Mucosa of descending colon (tissue), 3 donors: ENCODE results near the gene WWP2. TPM values are rescaled to one million over a fixed set of nuclear protein-coding genes. Genes with fewer than 3 reads are reported as not detected.

Experiments used
- ATAC-seq: fragments of 200-7000 bp; cut with Tn5 transposase; one replicate; pipeline ENCODE4 v1.9.1; 2020; ENCODE audit warnings: mild to moderate bottlenecking, moderate library complexity
- DNase-seq, 3 donors: peaks; one replicate each; pipeline ENCODE4 v3.0.0-alpha.2; 2020
- H3K36me3 ChIP-seq: fragments of 200-600 bp; one replicate; pipeline ENCODE4 v1.8.0; 2021; ENCODE audit warnings: low read depth, mild to moderate bottlenecking
- H3K4me1 ChIP-seq: fragments of 200-600 bp; one replicate; pipeline ENCODE4 v1.8.0; 2021; ENCODE audit warnings: low read depth, mild to moderate bottlenecking
- H3K4me3 ChIP-seq: fragments of 200-600 bp; one replicate; pipeline ENCODE4 v1.8.0; 2021; ENCODE audit warnings: mild to moderate bottlenecking
- H3K9me3 ChIP-seq: fragments of 200-600 bp; one replicate; pipeline ENCODE4 v1.8.0; 2021; ENCODE audit warnings: mild to moderate bottlenecking
- CTCF ChIP-seq: fragments of 200-600 bp; IDR thresholded peaks from one replicate; pipeline ENCODE4 v1.8.0; 2022; ENCODE audit warnings: antibody characterized with exemption, mild to moderate bottlenecking
- intact Hi-C, 2 donors: fragments of 100-400 bp; cut with DNase I in 1 of 2; cut with micrococcal nuclease in 1 of 2; formaldehyde crosslinking; loops; one replicate each; pipeline versions ENCODE4 v1.11.0 to v1.11.1; 2022; cut with DNase I, micrococcal nuclease
- total RNA-seq, 3 donors: library from RNA; stranded (reverse); fragmentation: NEBNext Ultra II Directional in 2 of 3; extraction: Animal tissue kit (Norgen Biotek cat#: 25700) in 2 of 3; gene quantifications; one replicate each; pipeline versions ENCODE4 v1.2.1 to v1.2.4, GENCODE V29; 2021 to 2023
- donor health status: DM: no; HTN: no; CAD: no; lungs with moderate emphysema.
- donor health status: DM: no; HTN: no; CAD: no.
- donor health status: DM: no; HTN: yes; CAD: no.

WWP2 gene
- total RNA-seq, 3 donors from 2014 or later: 70.2 to 110 (median 94.2) TPM

GRCh38 chr16:69888005-69888590 is 126.0 kb downstream of the WWP2 start:
- peaks cover 7% of the 10 kb centered on the region for H3K4me1 ChIP-seq
- H3K9me3 ChIP-seq: no peaks in the 10 kb centered on the region
- intact Hi-C loops: no loop called here
- no peak for TF ChIP-seq CTCF
- DNase-seq (no peak), ATAC-seq (no peak)
- no peak overlapping the region for H3K4me3 ChIP-seq
- H3K36me3 ChIP-seq: no peaks in the 10 kb centered on the region

- intact Hi-C loops: no loop called here
- H3K36me3 ChIP-seq: no peaks in the 10 kb centered on the region
- H3K4me1 ChIP-seq: peaks cover 7% of the 10 kb centered on the region
- H3K4me3 ChIP-seq: no peak overlapping the region
- DNase-seq (no peak), ATAC-seq (no peak)
- no peaks in the 10 kb centered on the region for H3K9me3 ChIP-seq
- TF ChIP-seq CTCF: no peak
Measured at GRCh38 chr16:69889295-69889964, 127.3 kb downstream of the WWP2 start.

- intact Hi-C loops: no loop called here
- peaks cover 7% of the 10 kb centered on the region for H3K4me1 ChIP-seq
- DNase-seq (peak; percentile 58 to 66 (median 65)), ATAC-seq (peak; percentile 97)
- H3K9me3 ChIP-seq: no peaks in the 10 kb centered on the region
- H3K36me3 ChIP-seq: no peaks in the 10 kb centered on the region
- H3K4me3 ChIP-seq: no peak overlapping the region
- TF ChIP-seq CTCF: no peak
Measured at GRCh38 chr16:69890114-69890891, 128.2 kb downstream of the WWP2 start.

GRCh38 chr16:69890892-69891282 is 128.8 kb downstream of the WWP2 start:
- no peak for TF ChIP-seq CTCF
- Histone ChIP-seq H3K36me3 (no peaks in the 10 kb centered on the region), H3K4me3 (no peak overlapping the region), H3K4me1 (peaks cover 7% of the 10 kb centered on the region), H3K9me3 (no peaks in the 10 kb centered on the region)
- intact Hi-C loops: no loop called here
- DNase-seq (peak in 1 of 3 donors; percentile 11), ATAC-seq (peak; percentile 47)

- DNase-seq (no peak), ATAC-seq (no peak)
- H3K36me3 ChIP-seq: no peaks in the 10 kb centered on the region
- H3K9me3 ChIP-seq: no peaks in the 10 kb centered on the region
- no peak overlapping the region for H3K4me3 ChIP-seq
- no peak for TF ChIP-seq CTCF
- H3K4me1 ChIP-seq: peaks cover 7% of the 10 kb centered on the region
- intact Hi-C loops: no loop called here
Measured at GRCh38 chr16:69892378-69892777, 130.2 kb downstream of the WWP2 start.
